Esophagus (tissue), 2 donors: ENCODE results near the gene CD24. TPM values are rescaled to one million over a fixed set of nuclear protein-coding genes. Genes with fewer than 3 reads are reported as not detected.

Source experiments
- H3K27ac ChIP-seq, 2 donors: one replicate each; pipeline ENCODE4 v1.5.1; 2013; ENCODE audit warnings: low read depth in 2 of 2, mild to moderate bottlenecking in 2 of 2, inconsistent platforms in 1 of 2, low read length in 1 of 2, moderate library complexity in 1 of 2
- H3K27me3 ChIP-seq, 2 donors: one replicate each; pipeline ENCODE4 v1.6.1; 2013; ENCODE audit warnings: low read length in 2 of 2, control low read depth in 1 of 2, mild to moderate bottlenecking in 1 of 2; ENCODE audit not compliant: insufficient read depth in 2 of 2, control insufficient read depth in 1 of 2
- H3K36me3 ChIP-seq, 2 donors: one replicate each; pipeline ENCODE4 v1.6.1; 2013; ENCODE audit warnings: low read length in 1 of 2; ENCODE audit not compliant: control insufficient read depth in 2 of 2, insufficient read depth in 2 of 2
- H3K4me1 ChIP-seq, 2 donors: one replicate each; pipeline ENCODE4 v1.6.1; 2013; ENCODE audit warnings: low read length in 1 of 2; ENCODE audit not compliant: control insufficient read depth in 2 of 2, insufficient read depth in 2 of 2
- H3K4me3 ChIP-seq, 2 donors: one replicate each; pipeline ENCODE4 v1.5.1; 2013; ENCODE audit warnings: low read length in 2 of 2, mild to moderate bottlenecking in 2 of 2, low read depth in 1 of 2, moderate library complexity in 1 of 2
- H3K9me3 ChIP-seq, 2 donors: one replicate each; pipeline ENCODE4 v1.6.1; 2013; ENCODE audit warnings: mild to moderate bottlenecking in 2 of 2, low read depth in 1 of 2, low read length in 1 of 2, moderate library complexity in 1 of 2; ENCODE audit not compliant: control insufficient read depth in 2 of 2, insufficient read depth in 1 of 2
- WGBS, 2 donors: extraction: QIAGEN DNeasy Blood & Tissue Kit; methylation state at CpG; one replicate each; pipeline ENCODE4 v1.1.7; 2013; 5-methylcytosine and 5-hydroxymethylcytosine counted together
- polyA plus RNA-seq, 2 donors: library from polyadenylated mRNA; stranded (reverse); fragments of 200-250 nt; gene quantifications; one replicate each; pipeline ENCODE4 v1.2.3, GENCODE V29; 2013
- donor health status: healthy with polysubstance abuse.
- donor health status: Bipolar disorder and iron deficiency.

Gene CD24
- polyA plus RNA-seq, 2 donors: 1,138 to 1,326 TPM

- WGBS, 2 donors: 56 to 77% methylated on average over 2 of the region's 2 CpGs
- no peaks in the 10 kb centered on the region for H3K4me1 ChIP-seq
- H3K9me3 ChIP-seq: no peaks in the 10 kb centered on the region
- H3K36me3 ChIP-seq: no peaks in the 10 kb centered on the region
- H3K4me3 ChIP-seq: no peak overlapping the region
- H3K27ac ChIP-seq: no peak overlapping the region
- H3K27me3 ChIP-seq: no peaks in the 10 kb centered on the region
Measured at GRCh38 chr6:106961801-106962200, 12.7 kb downstream of the CD24 start.

GRCh38 chr6:106961136-106961535, 13.4 kb downstream of the CD24 start:
- 73 to 78% methylated on average over 3 of the region's 3 CpGs for WGBS, 2 donors
- H3K27ac ChIP-seq: no peak overlapping the region
- H3K4me1 ChIP-seq: no peaks in the 10 kb centered on the region
- no peaks in the 10 kb centered on the region for H3K27me3 ChIP-seq
- no peaks in the 10 kb centered on the region for H3K36me3 ChIP-seq
- H3K9me3 ChIP-seq: no peaks in the 10 kb centered on the region
- no peak overlapping the region for H3K4me3 ChIP-seq

- Histone ChIP-seq H3K4me3 (no peak overlapping the region), H3K27me3 (no peaks in the 10 kb centered on the region), H3K27ac (no peak overlapping the region), H3K9me3 (no peaks in the 10 kb centered on the region), H3K4me1 (no peaks in the 10 kb centered on the region), H3K36me3 (no peaks in the 10 kb centered on the region)
- WGBS, 2 donors: 48% methylated on average over 1 of the region's 1 CpG
Measured at GRCh38 chr6:106959985-106960384, 14.5 kb downstream of the CD24 start.

- 67 to 72% methylated on average over 9 of the region's 9 CpGs for WGBS, 2 donors
- H3K27ac ChIP-seq: no peak overlapping the region
- no peaks in the 10 kb centered on the region for H3K27me3 ChIP-seq
- no peak overlapping the region for H3K4me3 ChIP-seq
- no peaks in the 10 kb centered on the region for H3K4me1 ChIP-seq
- no peaks in the 10 kb centered on the region for H3K36me3 ChIP-seq
- no peaks in the 10 kb centered on the region for H3K9me3 ChIP-seq
Measured at GRCh38 chr6:106939848-106940247, 34.7 kb downstream of the CD24 start.

- no peak overlapping the region for H3K4me3 ChIP-seq
- H3K36me3 ChIP-seq: no peaks in the 10 kb centered on the region
- 80 to 81% methylated on average over 3 of the region's 3 CpGs for WGBS, 2 donors
- no peak overlapping the region for H3K27ac ChIP-seq
- no peaks in the 10 kb centered on the region for H3K27me3 ChIP-seq
- H3K4me1 ChIP-seq: no peaks in the 10 kb centered on the region
- no peaks in the 10 kb centered on the region for H3K9me3 ChIP-seq
Measured at GRCh38 chr6:106939208-106939607, 35.3 kb downstream of the CD24 start.

- Histone ChIP-seq H3K27me3 (no peaks in the 10 kb centered on the region), H3K36me3 (no peaks in the 10 kb centered on the region), H3K4me3 (no peak overlapping the region), H3K27ac (no peak overlapping the region), H3K4me1 (no peaks in the 10 kb centered on the region), H3K9me3 (peaks cover 0 to 3% of the 10 kb centered on the region in 2 donors)
- 22 to 23% methylated on average over 5 of the region's 5 CpGs for WGBS, 2 donors
Measured at GRCh38 chr6:106927531-106928398, 46.8 kb downstream of the CD24 start.

GRCh38 chr6:106925948-106926347, 48.6 kb downstream of the CD24 start:
- no peaks in the 10 kb centered on the region for H3K9me3 ChIP-seq
- no peaks in the 10 kb centered on the region for H3K36me3 ChIP-seq
- H3K27me3 ChIP-seq: no peaks in the 10 kb centered on the region
- H3K4me1 ChIP-seq: no peaks in the 10 kb centered on the region
- no peak overlapping the region for H3K27ac ChIP-seq
- H3K4me3 ChIP-seq: no peak overlapping the region
- WGBS, 2 donors: 60 to 68% methylated on average over 3 of the region's 3 CpGs

GRCh38 chr6:106924694-106925523, 49.6 kb downstream of the CD24 start:
- Histone ChIP-seq H3K4me1 (no peaks in the 10 kb centered on the region), H3K27ac (no peak overlapping the region), H3K36me3 (no peaks in the 10 kb centered on the region), H3K9me3 (no peaks in the 10 kb centered on the region), H3K4me3 (no peak overlapping the region), H3K27me3 (no peaks in the 10 kb centered on the region)
- 25 to 53% methylated on average over 17 of the region's 17 CpGs for WGBS, 2 donors

- no peaks in the 10 kb centered on the region for H3K4me1 ChIP-seq
- H3K9me3 ChIP-seq: no peaks in the 10 kb centered on the region
- WGBS, 2 donors: 76 to 82% methylated on average over 4 of the region's 4 CpGs
- H3K27me3 ChIP-seq: no peaks in the 10 kb centered on the region
- no peak overlapping the region for H3K27ac ChIP-seq
- no peaks in the 10 kb centered on the region for H3K36me3 ChIP-seq
- no peak overlapping the region for H3K4me3 ChIP-seq
Measured at GRCh38 chr6:106922626-106923025, 51.9 kb downstream of the CD24 start.
